NT2/D1 (cell line): Measurements from ENCODE around the gene NRXN2.
A peak's percentile ranks its signal among the peaks of the same experiment; 100 is the strongest.
"Not testable (repeated sequence)": the region's sequence is repeated elsewhere in the genome, so short reads cannot be mapped to it uniquely, and the experiment has no call there.

ENCODE experiments used
- DNase-seq: peaks from one replicate; pipeline ENCODE4 v3.0.0-alpha.2; 2011; ENCODE audit warnings: low read depth, low spot score
- H3K27me3 ChIP-seq: 2 replicates; pipeline ENCODE4 v1.6.0; 2011; ENCODE audit warnings: mild to moderate bottlenecking; ENCODE audit not compliant: insufficient read length, insufficient read depth
- H3K36me3 ChIP-seq: 2 replicates; pipeline ENCODE4 v1.6.1; 2011; ENCODE audit warnings: mild to moderate bottlenecking, low read length, mixed read lengths; ENCODE audit not compliant: insufficient read depth, insufficient read length
- H3K4me1 ChIP-seq: 2 replicates; pipeline ENCODE4 v1.5.1; 2011; ENCODE audit not compliant: insufficient read depth, insufficient read length
- H3K4me3 ChIP-seq: 2 replicates; pipeline ENCODE4 v1.5.1; 2011; ENCODE audit warnings: low read depth; ENCODE audit not compliant: insufficient read length
- H3K9ac ChIP-seq: 2 replicates; pipeline ENCODE4 v1.6.0; 2011; ENCODE audit warnings: low read depth; ENCODE audit not compliant: insufficient read length
- H3K9me3 ChIP-seq: 2 replicates; pipeline ENCODE4 v1.5.1; 2011; ENCODE audit warnings: mild to moderate bottlenecking, low read length; ENCODE audit not compliant: insufficient read depth
- SUZ12 ChIP-seq: IDR thresholded peaks from 2 replicates; pipeline ENCODE4 v1.6.1; 2011; ENCODE audit not compliant: insufficient read length, insufficient read depth; ENCODE audit errors: extremely low read depth
- YY1 ChIP-seq: IDR thresholded peaks from 2 replicates; pipeline ENCODE4 v1.6.1; 2011; ENCODE audit not compliant: insufficient read length, insufficient read depth
- ZNF274 ChIP-seq: IDR thresholded peaks from 2 replicates; pipeline ENCODE4 v1.6.1; 2011; ENCODE audit warnings: mild to moderate bottlenecking, low read depth, low read length

NRXN2 gene

GRCh38 chr11:64665411-64665821, 57.6 kb downstream of the NRXN2 start:
- H3K9ac ChIP-seq: no peak overlapping the region
- TF ChIP-seq YY1: no peak
- DNase-seq: no peak
- H3K4me1 ChIP-seq: peaks cover 14% of the 10 kb centered on the region
- H3K4me3 ChIP-seq: no peak overlapping the region
- H3K9me3 ChIP-seq: no peaks in the 10 kb centered on the region
- no peaks in the 10 kb centered on the region for H3K36me3 ChIP-seq
- H3K27me3 ChIP-seq: no peaks in the 10 kb centered on the region

DNA sequence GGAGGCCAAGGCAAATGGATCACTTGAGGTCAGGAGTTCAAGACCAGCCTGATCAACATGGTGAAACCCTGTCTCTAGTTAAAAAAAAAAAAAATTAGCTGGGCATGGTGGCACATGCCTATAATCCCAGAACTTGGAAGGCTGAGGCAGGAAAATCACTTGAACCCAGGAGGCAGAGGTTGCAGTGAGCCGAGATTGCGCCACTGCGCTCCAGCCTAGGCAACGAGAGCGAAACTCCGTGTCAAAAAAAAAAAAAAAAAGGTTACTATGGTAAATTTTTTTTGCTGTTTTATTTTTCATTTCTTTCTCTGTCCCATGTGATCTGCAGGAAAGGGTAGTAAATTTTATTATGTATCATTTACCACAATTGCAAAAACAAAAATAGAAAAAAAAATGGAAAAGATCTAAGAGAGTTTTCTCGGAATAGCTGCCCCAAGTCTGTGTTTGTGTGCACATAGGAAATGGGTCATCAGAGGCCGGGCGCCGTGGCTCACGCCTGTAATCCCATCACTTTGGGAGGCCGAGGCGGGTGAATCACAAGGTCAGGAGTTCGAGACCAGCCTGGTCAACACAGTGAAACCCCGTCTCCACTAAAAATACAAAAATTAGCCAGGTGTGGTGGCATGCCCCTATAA, 58.6 kb downstream of the NRXN2 start:
- not testable (repeated sequence) for DNase-seq, H3K9me3 ChIP-seq, H3K36me3 ChIP-seq, H3K27me3 ChIP-seq, H3K9ac ChIP-seq, H3K4me3 ChIP-seq
- peaks cover 22% of the 10 kb centered on the region for H3K4me1 ChIP-seq

GRCh38 chr11:64663656-64664055, 59.3 kb downstream of the NRXN2 start:
- no peak for TF ChIP-seq YY1
- TF ChIP-seq SUZ12: no peak
- TF ChIP-seq ZNF274: no peak

DNA sequence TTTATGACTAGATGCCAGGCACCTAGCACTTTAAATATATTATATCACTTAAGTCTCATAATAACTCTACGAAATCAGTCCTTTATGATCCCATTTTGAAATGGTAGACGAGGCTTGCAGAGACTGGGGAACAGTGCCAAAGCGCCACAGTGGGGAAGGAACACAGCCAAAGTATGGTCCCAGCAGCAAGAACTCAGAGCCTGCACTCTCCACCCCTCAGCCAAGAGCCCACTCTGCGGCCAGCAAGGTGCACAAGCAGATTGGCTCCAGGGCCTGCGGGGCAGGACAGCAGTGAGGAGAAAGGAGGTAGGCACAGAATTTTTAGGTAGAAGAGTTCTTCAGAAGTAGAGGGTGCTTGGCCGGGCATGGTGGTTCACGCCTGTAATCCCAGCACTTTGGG, 61.4 kb downstream of the NRXN2 start:
- H3K9ac ChIP-seq: no peak overlapping the region
- no peaks in the 10 kb centered on the region for H3K36me3 ChIP-seq
- H3K4me3 ChIP-seq: no peak overlapping the region
- H3K27me3 ChIP-seq: no peaks in the 10 kb centered on the region
- no peak for DNase-seq
- H3K9me3 ChIP-seq: no peaks in the 10 kb centered on the region
- H3K4me1 ChIP-seq: peaks cover 25% of the 10 kb centered on the region
- TF ChIP-seq YY1 (no peak), ZNF274 (no peak), SUZ12 (no peak)

More at GRCh38 chr11:64663656-64664055, 59.3 kb downstream of the NRXN2 start:
- peaks cover 22% of the 10 kb centered on the region for H3K4me1 ChIP-seq
- DNase-seq: no peak
- no peak overlapping the region for H3K4me3 ChIP-seq
- H3K36me3 ChIP-seq: no peaks in the 10 kb centered on the region
- no peaks in the 10 kb centered on the region for H3K27me3 ChIP-seq
- H3K9ac ChIP-seq: no peak overlapping the region
- H3K9me3 ChIP-seq: no peaks in the 10 kb centered on the region

GRCh38 chr11:64661146-64661545, 61.9 kb downstream of the NRXN2 start:
- no peak for DNase-seq
- peak overlapping the region; percentile 54 for H3K9ac ChIP-seq

DNA sequence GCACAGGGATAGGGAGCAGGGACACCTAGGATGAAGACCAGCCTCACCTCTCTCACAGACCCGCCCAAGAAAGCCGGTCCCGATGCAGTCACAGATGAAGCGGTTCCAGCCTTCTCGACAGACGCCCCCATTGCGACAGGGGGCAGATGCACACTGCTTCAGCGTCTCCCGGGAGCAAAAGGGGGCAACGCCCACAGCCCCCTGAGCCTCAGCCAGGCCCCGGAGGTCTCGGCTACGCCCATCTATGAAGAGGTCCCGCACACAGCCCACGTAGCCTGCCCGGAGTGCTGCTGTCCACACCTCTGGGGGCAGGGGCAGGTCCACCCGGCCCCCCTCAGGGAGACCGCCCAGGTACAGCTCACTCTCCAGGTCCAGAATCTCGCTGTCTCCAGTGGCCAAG, 62.3 kb downstream of the NRXN2 start:
- no peak for DNase-seq
- H3K27me3 ChIP-seq: no peaks in the 10 kb centered on the region
- TF ChIP-seq ZNF274 (no peak), SUZ12 (no peak), YY1 (no peak)
- H3K9ac ChIP-seq: peak overlapping the region; percentile 54
- H3K4me3 ChIP-seq: no peak overlapping the region
- H3K9me3 ChIP-seq: no peaks in the 10 kb centered on the region
- no peaks in the 10 kb centered on the region for H3K36me3 ChIP-seq
- peaks cover 33% of the 10 kb centered on the region for H3K4me1 ChIP-seq

More at GRCh38 chr11:64661146-64661545, 61.9 kb downstream of the NRXN2 start:
- H3K4me3 ChIP-seq: no peak overlapping the region
- no peaks in the 10 kb centered on the region for H3K36me3 ChIP-seq
- TF ChIP-seq SUZ12 (no peak), ZNF274 (no peak), YY1 (no peak)
- H3K27me3 ChIP-seq: no peaks in the 10 kb centered on the region
- H3K9me3 ChIP-seq: no peaks in the 10 kb centered on the region
- H3K4me1 ChIP-seq: peaks cover 30% of the 10 kb centered on the region

GRCh38 chr11:64660205-64660604, 62.8 kb downstream of the NRXN2 start:
- no peaks in the 10 kb centered on the region for H3K36me3 ChIP-seq
- TF ChIP-seq SUZ12: no peak
- no peak for TF ChIP-seq YY1
- TF ChIP-seq ZNF274: no peak

More at GRCh38 chr11:64660205-64660604, 62.8 kb downstream of the NRXN2 start:
- no peaks in the 10 kb centered on the region for H3K9me3 ChIP-seq
- H3K4me3 ChIP-seq: no peak overlapping the region
- H3K4me1 ChIP-seq: peaks cover 33% of the 10 kb centered on the region
- no peaks in the 10 kb centered on the region for H3K27me3 ChIP-seq
- H3K9ac ChIP-seq: no peak overlapping the region
- no peak for DNase-seq
